ENCODE results near the gene TAF4.

The TAF4 gene

DNA sequence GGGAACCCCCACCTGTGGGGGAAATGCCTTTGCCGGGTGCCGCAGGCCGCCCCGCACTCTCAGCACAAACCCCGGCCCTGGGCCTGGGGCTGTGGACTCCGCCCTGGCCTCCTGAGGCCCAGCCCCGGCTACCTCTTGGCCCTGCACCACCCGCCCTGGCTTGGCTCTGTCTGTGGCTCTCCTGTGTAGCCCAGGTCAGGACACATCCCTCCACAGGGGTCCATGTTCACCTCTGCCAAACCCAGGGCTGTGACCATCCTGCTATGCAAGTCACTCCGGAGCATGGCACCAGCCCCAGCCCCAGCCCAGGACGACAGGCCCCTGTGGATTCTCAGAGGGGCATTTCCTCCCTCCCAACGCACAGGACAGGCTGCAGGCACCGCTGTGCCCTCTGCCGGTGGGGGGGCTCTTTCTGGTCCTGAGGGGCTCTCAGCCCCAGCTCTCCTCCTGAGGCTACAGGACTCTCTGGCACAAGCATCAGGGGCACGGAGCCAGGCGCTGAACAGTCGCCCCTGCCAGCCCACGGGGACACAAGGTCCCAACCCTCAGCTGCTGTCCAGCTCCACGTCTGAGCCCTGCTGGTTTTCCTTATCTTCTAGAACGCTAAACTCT lies 45.7 kb downstream of the TAF4 start:
- DNase-seq, result no peak

DNA sequence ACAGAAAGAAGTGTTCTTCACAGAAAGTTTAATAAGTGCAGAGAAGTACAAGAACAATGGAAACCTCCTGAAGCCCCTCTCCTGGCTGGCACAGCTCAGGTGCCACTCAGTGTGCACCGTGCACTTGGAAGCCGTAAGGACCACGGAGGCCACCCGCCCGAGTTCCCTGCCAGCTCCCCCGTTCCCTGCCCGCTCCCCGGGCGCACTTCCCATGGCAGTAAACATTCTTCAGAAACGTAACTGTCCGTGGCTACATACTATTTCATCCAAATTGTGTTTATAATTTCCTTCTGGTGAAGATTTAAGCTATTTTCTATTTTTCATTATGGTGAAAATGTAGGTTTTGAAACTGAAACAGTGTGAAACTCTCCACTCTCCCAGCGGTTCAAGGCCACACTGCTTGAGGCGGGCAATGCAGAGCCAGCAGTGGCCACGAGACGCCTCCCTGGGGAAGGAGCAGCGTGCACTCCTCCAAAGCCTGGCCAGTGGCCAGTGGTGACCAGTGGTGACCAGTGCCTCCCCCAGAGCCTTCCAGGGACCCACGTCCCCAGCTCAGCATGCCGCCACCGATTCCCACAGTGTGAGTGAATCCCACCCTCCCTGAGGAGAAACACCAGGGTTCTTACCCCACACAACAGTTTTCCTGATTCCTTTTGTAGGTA lies 46.4 kb downstream of the TAF4 start:
- DNase-seq, result no peak

DNA sequence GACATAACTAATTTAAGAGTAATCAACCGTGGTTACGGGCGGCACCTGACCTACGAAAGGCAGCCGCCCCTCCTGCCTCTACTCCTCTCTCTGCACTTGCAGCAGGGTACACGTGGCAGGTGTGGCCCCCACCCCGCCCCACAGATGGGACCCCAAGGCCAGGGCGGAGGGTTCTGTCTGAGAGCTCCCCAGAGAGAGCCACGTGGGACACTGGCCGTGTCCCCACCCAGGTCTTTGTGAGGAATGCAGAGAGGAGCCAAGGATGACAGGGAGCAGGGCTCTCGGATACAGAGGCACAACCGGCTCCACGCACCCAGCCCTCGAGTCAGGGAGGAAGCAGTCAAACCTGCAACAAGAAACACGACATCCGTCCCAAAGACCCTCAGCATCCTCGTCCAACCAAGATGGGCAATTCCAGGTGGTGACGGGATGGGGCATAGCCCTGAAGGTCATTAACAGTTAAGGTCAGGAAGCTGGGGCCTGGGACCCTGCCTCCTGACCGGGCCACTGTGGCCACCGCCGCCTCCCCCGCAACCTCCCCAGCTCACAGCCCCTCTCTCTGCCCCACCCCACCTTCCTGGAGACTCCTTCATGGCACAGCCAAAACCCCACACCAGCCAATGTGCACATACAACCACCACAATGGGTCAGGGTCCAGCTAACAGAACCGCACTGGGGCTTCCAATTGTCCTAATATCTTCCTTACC lies 47.1 kb downstream of the TAF4 start:
- DNase-seq, result no peak

GRCh38 chr20:62015540-62016288 lies 50.0 kb downstream of the TAF4 start:
- no peak for DNase-seq

DNA sequence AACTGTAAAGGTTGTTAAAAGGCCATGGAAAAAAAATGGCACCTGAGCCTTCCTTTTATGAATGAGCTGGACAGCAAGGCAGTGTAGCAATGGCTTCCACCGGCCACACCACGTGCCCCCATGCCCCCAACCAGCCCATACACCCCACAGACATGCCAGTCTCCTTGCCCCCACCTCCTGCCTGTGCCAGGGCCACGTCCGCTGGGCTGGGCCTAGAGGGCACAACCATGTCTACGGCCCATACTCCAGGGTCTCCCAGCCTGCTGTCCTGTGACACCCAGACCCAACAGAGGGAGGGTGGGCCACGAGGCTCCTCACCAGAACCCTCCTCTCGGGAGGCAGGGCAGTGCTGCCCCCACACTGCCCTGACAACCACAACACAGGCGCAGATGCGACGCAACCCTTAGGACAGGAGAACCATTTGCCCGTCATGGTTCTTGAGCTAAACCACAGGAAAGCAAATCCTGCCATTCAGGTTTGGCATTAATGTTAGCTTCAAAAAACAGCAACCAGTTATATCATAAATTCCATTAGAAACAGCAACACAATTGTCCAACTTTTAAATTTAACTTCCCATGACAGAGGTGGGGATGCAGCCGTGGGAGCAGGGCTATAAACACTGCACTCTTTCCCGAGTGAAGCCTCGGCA lies 50.7 kb downstream of the TAF4 start:
- DNase-seq, result no peak

GRCh38 chr20:62014488-62014775 lies 51.2 kb downstream of the TAF4 start:
- DNase-seq, result no peak

- no peak for DNase-seq
These were observed 53.0 kb downstream of the TAF4 start for GRCh38 chr20:62012631-62013030.

DNA sequence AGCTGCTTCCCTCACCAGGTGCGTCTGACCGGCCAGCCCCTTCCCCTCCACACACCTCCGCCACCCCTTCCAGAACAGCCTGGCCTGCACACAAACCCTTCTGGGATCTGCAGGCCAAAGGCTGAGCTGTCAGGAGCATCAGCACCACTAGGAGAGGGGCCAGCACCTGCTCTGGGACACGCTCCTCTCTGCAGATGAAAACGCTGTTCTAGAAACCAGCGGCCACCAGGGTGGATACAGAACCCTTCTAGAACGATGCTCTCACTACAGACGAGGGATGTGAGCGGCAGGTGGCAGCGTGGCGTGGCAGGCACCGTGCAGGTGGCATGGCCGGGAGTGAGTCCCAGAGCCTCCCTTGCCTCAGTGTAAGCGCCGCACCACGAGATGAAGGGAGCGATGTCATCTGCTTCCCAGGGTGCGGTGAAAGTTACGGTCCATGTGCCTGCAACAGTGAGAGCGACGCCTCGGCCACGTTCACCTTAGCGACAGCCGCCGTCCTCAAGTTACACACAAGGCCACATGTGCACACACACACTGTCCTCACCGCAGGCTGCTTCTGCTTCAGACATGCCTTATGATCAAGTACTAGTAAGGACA lies 53.6 kb downstream of the TAF4 start:
- DNase-seq, result no peak

DNA sequence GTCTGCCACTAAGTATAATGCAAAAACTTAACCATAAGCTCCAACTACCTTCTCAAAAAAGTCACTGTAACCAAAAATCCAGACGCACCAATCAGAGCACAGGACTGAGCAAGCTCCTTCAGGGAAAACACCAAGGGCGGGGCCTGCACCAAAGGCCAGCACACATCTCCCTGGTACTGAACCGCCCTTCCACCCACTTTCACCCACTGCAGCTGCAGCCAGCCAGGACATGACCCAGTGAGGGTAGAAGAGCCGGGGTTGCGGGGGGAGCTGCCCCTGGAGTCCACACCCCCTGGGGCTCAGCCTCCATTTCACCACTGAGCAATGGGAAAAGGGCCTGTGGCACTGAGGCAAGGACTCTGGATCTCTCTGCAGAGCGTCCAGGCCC lies 54.3 kb downstream of the TAF4 start:
- DNase-seq, result no peak

GRCh38 chr20:62010551-62011402 lies 54.9 kb downstream of the TAF4 start:
- DNase-seq, result peak; percentile 21

DNA sequence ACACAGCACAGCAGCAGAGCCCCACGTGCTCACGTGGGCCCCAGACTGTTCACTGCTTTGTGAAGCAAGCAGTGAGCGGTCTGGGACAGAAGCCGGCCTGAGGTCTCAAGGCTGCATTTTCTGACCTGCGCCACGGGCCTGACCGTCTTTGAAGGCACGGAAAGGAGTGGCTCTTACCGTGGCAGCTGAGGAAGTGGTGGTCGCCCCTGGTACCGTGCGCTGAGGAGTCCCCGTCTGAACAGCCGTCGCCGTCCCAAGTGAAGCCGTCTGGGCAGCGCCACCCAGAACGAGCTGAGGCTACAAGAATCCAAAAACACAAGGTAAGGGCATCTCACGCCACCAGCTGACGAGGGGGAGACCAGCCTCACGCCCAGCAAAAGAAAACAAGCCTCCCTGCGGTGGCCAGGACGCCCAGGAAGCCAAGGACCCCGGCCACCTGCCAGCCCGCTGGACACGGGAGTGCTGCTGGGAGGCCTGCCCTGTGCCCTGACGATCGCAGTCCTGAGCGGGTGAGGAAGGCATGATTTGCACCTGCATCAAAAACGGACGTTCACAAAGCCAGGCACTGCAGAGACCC lies 55.7 kb downstream of the TAF4 start:
- no peak for DNase-seq

- DNase-seq, result no peak
These were observed 56.4 kb downstream of the TAF4 start for GRCh38 chr20:62009322-62009721.

GRCh38 chr20:62008643-62009183 lies 57.0 kb downstream of the TAF4 start:
- no peak for DNase-seq

DNA sequence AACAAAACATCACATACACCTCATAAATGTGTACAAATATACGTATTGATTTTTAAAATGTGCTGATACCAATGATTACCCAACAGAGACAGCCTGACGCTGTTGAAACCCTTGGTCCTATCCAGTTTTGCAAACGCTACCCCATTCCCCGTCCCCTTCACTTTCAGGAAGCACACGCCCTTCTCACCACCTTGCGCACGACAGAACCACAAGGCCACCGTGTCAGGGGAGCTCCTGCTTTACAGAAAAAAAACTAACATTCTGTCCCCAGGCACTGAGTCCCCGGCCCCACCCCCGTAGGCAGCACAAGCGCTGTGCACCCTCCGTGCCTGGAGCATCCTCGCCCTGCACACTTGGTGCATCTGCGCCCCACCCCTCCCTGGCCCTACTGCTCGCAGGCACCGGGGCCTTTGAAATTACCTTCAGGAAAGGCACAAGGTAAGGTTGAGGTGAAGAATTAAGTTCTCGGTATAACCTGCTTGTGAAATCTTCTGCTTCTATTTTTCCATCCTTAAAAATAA lies 58.5 kb downstream of the TAF4 start:
- no peak for DNase-seq

DNA sequence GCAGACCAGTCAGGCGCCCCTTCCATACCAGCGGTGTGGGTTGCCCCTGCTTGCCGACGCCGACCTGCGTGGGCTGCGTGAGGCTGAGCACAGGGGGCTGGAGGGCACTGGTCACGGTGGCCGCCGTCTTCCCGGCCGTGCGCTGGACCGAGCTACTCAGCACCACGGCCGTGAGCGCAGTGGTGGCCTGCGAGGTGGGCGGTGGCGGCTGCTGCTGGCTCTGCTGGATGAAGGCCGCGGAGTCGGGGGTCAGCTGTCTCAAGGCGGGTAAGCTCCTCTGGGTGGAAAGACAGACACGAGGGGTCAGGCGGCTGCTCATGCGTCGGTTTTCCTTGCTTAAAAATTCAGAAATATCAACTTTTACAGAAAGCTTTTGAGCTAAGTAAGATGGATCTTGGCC lies 59.2 kb downstream of the TAF4 start:
- DNase-seq, result no peak

DNA sequence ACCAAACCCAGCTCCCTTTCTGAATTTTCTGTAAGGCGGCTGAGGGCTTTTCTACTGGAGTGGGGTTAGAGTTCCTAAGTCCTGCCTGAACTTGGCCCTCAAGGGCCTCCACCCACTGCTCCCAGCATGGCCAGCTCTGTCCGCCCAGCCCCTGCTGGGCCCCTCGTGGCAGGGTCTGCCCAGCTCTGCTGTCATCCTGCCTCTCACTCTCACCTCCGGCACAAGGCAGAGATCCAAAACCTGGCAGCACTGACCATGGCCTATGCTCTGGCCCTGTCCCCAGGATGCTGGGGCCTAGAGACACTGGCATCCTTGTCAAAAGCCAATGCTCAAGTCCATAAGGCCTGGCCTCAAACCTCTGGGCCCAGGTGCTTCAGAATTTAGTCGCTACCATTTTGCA lies 61.1 kb downstream of the TAF4 start:
- no peak for DNase-seq

DNA sequence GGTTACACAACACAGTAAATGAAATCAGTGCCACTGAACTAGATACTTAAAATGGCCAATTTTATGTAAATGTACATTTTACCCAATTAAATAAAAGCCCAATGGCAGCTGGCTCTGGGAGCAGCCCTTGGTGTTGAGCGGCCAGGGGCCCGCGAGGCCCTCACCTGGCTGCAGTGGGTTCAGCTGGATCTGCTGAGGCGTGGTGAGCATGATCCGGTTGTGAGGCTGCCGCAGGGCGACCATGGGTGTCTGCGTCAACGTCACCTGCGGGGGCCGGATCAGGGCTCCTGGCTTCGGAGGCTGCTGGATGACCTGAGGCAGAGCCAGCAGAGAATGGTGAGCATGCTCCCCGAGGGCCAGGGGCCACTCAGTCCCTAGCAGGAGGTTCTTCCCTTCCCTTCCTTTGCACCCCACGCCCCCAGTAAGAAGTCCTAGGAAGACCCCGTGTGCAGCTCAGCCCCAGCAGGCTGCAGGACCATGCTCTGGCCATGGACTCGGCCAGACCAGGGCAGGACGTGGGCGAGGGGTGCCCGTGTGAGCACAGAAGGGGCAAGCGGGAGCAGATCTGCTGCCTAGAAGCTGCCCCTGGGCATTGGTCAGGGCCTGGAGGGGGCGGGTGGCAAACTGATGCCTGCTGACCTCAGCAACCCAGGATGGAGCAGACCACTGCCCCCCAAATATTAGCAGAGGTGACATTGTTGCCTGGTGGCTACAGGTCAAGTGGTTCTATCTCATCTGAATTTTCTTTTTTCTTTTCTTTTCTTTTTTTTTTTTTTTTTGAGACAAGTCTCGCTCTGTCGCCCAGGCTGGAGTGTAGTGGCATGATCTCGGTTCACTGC lies 61.9 kb downstream of the TAF4 start:
- DNase-seq, result peak; percentile 7

DNA sequence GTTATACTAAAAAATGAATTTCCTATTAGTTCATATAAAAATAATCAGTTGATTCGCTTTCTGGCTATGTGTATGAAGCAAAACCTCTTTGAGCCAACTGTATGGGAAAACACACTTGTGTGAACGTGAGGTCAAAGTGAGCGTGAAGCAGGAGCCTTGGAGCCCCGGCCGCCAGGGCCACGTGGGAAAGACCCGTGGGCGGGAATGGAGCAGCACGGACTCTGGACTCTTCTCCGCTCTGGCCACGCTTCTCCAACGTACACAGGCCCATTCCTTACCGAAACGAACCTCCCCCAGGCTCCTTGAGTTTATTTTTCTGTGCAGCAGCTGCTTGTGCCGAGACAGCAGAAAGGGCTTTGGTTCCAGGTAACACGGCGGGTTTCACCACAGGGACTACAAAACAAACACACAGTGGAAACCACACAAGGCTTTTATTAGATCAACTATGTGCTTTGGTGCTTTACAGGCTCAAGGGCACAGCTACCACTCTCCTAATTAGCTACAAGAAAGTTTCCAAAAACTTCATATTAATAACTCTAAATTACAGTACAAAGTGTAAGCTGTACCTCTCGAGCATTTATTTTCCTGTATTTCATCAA lies 62.7 kb downstream of the TAF4 start:
- DNase-seq, result no peak

- DNase-seq, result no peak
These were observed 64.4 kb downstream of the TAF4 start for GRCh38 chr20:62001178-62001715.
